ENCODE measurements around the gene PRORP. TPM values are rescaled to one million over a fixed set of nuclear protein-coding genes. Genes with fewer than 3 reads are reported as not detected.

The PRORP gene
- total RNA-seq, 1 donor from 2014 or later: 40.2 TPM

DNA sequence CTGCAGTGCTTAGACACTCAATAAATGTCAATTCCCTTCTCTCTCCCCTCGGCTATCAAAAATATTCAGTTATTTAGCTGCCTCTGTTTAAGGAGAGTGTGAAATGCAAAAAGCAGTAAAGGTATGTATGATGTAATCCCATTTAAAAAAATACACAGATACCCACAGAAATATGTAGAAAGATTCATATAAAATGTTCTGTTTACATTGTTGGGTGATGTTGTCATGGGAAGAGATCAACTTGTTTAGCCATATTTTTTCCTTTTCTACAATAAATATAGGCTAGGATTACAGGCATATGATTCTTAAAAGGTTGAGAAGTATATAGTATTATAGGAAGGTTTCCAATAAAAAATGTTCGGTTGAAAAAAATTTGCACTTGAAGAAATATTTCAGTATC is 8.3 kb upstream of the PRORP start:
- Mint-ChIP-seq H3K36me3 (ENCODE audit: insufficient read depth) (peaks cover 46% of the 10 kb centered on the region), H3K27ac (peak overlapping the region; percentile 95), H3K4me1 (ENCODE audit: low read depth) (peaks cover 15% of the 10 kb centered on the region), H3K4me3 (ENCODE audit: low read depth) (no peak overlapping the region), H3K9me3 (ENCODE audit: low read depth) (peaks cover 8% of the 10 kb centered on the region), H3K27me3 (no peaks in the 10 kb centered on the region)
- no peak for DNase-seq (ENCODE audit: low spot score, unreplicated experiment)
- TF ChIP-seq, protein P1, sequence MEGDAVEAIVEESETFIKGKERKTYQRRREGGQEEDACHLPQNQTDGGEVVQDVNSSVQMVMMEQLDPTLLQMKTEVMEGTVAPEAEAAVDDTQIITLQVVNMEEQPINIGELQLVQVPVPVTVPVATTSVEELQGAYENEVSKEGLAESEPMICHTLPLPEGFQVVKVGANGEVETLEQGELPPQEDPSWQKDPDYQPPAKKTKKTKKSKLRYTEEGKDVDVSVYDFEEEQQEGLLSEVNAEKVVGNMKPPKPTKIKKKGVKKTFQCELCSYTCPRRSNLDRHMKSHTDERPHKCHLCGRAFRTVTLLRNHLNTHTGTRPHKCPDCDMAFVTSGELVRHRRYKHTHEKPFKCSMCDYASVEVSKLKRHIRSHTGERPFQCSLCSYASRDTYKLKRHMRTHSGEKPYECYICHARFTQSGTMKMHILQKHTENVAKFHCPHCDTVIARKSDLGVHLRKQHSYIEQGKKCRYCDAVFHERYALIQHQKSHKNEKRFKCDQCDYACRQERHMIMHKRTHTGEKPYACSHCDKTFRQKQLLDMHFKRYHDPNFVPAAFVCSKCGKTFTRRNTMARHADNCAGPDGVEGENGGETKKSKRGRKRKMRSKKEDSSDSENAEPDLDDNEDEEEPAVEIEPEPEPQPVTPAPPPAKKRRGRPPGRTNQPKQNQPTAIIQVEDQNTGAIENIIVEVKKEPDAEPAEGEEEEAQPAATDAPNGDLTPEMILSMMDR (IDR thresholded peaks at IDR 0.05; ENCODE audit: unreplicated experiment): no peak

DNA sequence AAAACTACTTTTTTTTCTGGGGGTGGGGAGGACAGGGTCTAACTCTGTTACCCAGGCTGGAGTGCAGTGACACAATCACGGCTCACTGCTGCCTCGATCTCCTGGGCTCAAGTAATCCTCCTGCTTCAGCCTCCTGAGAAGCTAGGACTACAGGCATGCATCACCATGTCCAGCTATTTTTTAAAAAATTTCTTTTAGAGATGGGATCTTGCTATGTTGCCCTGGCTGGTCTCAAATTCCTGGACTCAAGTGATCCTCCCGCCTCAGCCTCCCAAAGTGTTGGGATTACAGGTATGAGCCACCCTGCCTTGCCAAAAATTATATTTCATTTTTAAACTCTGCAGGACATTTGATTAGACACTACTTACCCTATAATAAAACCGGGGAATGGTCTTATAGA is 6.1 kb upstream of the PRORP start:
- H3K27me3 Mint-ChIP-seq: no peaks in the 10 kb centered on the region
- DNase-seq (ENCODE audit: low spot score, unreplicated experiment): no peak
- no peak overlapping the region for H3K27ac Mint-ChIP-seq
- H3K4me3 Mint-ChIP-seq (ENCODE audit: low read depth): no peak overlapping the region
- H3K9me3 Mint-ChIP-seq (ENCODE audit: low read depth): peaks cover 7% of the 10 kb centered on the region
- TF ChIP-seq, protein P1 (IDR thresholded peaks at IDR 0.05; ENCODE audit: unreplicated experiment): no peak
- peaks cover 37% of the 10 kb centered on the region for H3K36me3 Mint-ChIP-seq (ENCODE audit: insufficient read depth)
- peaks cover 18% of the 10 kb centered on the region for H3K4me1 Mint-ChIP-seq (ENCODE audit: low read depth)

DNA sequence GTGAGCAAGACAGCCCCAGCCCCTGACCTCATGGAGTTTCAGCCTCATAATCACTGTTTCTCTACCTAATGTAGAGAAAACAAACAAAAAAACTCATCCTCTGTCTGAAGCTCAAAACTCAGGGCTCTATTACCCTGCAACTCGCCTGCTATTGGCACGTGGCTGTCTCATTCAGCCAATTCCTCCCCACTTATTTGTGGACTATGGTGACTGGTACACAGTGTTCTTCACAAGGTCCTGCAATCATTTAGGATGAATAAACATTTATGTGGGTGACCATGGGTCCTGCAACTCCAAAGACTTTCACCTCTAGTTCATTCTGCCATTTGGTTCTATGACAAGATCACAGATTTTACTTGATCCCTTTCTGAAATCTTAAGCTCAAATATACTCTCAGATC is 5.2 kb upstream of the PRORP start:
- no peaks in the 10 kb centered on the region for H3K9me3 Mint-ChIP-seq (ENCODE audit: low read depth)

DNA sequence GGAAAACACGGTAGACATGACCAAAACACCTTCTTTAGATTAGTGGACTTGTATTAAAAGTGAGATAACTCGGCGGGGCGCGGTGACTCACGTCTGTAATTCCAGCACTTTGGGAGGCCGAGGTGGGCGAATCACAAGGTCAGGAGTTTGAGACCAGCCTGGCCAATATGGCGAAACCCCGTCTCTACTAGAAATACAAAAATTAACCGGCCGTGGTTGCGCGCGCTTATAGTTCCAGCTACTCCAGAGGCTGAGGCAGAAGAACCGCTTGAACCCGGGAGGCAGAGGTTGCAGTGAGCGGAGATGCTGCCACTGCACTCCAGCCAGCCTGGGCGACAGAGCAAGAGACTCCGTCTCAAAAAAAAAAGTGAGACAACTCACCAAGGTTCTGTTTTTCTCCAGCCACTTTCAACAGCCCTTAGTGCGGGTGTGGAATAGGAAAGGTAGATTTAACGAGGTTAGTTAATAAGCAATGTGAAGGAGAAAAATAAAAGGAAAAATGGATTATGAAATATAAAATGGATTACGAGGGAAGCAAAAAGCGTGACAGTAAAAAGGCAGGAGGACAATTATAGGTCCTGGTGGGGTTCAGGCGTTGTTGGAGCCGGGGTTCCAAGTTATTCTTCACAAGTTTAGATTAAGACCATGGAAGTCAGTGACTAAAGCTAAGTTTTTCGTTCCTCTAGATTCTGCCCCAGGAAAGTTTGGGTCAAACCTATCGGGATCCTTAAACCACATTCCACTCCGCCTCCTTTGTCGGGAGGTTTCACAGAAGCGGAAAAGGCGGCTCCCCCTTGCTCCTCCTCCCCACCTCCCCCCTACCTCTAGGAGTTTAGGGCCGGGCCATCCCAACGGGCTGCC is 1.1 kb upstream of the PRORP start:
- H3K4me1 Mint-ChIP-seq (ENCODE audit: low read depth): peaks cover 18% of the 10 kb centered on the region
- H3K9me3 Mint-ChIP-seq (ENCODE audit: low read depth): no peaks in the 10 kb centered on the region
- DNase-seq (ENCODE audit: low spot score, unreplicated experiment): no peak
- H3K27ac Mint-ChIP-seq: peak overlapping the region; percentile 100
- H3K36me3 Mint-ChIP-seq (ENCODE audit: insufficient read depth): peaks cover 17% of the 10 kb centered on the region
- TF ChIP-seq, protein P1 (IDR thresholded peaks at IDR 0.05; ENCODE audit: unreplicated experiment): no peak
- H3K27me3 Mint-ChIP-seq: no peaks in the 10 kb centered on the region
- H3K4me3 Mint-ChIP-seq (ENCODE audit: low read depth): peak overlapping the region; percentile 99

More for the DNA sequence above, 5.2 kb upstream of the PRORP start:
- Mint-ChIP-seq H3K4me1 (ENCODE audit: low read depth) (peaks cover 18% of the 10 kb centered on the region), H3K27me3 (no peaks in the 10 kb centered on the region), H3K27ac (no peak overlapping the region), H3K36me3 (ENCODE audit: insufficient read depth) (peaks cover 29% of the 10 kb centered on the region), H3K4me3 (ENCODE audit: low read depth) (no peak overlapping the region)
- DNase-seq (ENCODE audit: low spot score, unreplicated experiment): no peak
- TF ChIP-seq, protein P1 (IDR thresholded peaks at IDR 0.05; ENCODE audit: unreplicated experiment): no peak

DNA sequence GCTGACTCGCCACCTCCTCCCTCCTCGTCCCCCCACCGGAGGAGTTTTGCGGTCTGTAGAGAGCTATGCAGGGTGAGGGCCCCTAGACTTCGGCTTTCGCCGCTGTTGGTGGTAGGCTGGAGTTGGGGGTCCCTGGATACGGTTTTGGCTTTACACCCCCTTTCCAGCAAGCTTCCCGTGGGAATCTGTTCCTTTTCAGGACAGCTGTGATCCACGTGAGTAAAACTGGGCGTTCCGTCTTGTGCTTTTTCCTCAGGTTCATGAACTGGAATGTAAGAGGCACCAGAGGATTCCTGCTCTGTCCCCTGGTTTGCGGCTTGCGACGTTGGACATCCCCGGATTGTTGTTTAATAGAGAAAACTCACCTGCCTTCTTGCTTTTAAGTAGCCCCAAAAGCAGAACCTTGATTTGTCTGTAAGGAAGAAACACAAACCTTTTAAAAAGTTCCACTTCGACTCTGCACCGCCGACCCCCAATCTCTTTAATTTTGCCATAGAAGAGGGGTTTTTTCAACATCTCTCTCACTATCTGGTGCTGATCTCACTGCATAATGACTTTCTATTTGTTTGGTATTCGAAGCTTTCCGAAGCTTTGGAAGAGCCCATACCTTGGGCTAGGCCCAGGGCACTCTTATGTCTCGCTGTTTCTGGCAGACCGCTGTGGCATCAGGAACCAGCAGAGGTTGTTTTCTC is 490 bp downstream of the PRORP start:
- DNase-seq (ENCODE audit: low spot score, unreplicated experiment): no peak
- peaks cover 19% of the 10 kb centered on the region for H3K4me1 Mint-ChIP-seq (ENCODE audit: low read depth)
- TF ChIP-seq, protein P1 (IDR thresholded peaks at IDR 0.05; ENCODE audit: unreplicated experiment): no peak
- no peaks in the 10 kb centered on the region for H3K9me3 Mint-ChIP-seq (ENCODE audit: low read depth)
- H3K4me3 Mint-ChIP-seq (ENCODE audit: low read depth): peak overlapping the region; percentile 99
- no peaks in the 10 kb centered on the region for H3K27me3 Mint-ChIP-seq
- peak overlapping the region; percentile 100 for H3K27ac Mint-ChIP-seq
- H3K36me3 Mint-ChIP-seq (ENCODE audit: insufficient read depth): peaks cover 14% of the 10 kb centered on the region
